HFFc6 (cell line): Measurements from ENCODE around the gene ST8SIA5. TPM values are rescaled to one million over a fixed set of nuclear protein-coding genes. Genes with fewer than 3 reads are reported as not detected.

Source experiments
- DNase-seq: peaks from one replicate; pipeline ENCODE4 v3.0.0-alpha.2; 2018
- H3K27ac Mint-ChIP-seq: 2 replicates; pipeline ENCODE4 v1.8.0; 2020; ENCODE audit warnings: mild to moderate bottlenecking, mixed read lengths
- H3K27me3 Mint-ChIP-seq: 2 replicates; pipeline ENCODE4 v1.8.0; 2021; ENCODE audit warnings: mild to moderate bottlenecking, moderate library complexity, mixed read lengths; ENCODE audit not compliant: insufficient read depth
- H3K36me3 Mint-ChIP-seq: 2 replicates; pipeline ENCODE4 v1.8.0; 2021; ENCODE audit warnings: low read depth, mixed read lengths
- H3K4me1 Mint-ChIP-seq: 2 replicates; pipeline ENCODE4 v1.8.0; 2020; ENCODE audit warnings: low read depth, mixed read lengths
- H3K4me3 Mint-ChIP-seq: 2 replicates; pipeline ENCODE4 v1.8.0; 2020; ENCODE audit warnings: mild to moderate bottlenecking, moderate library complexity, mixed read lengths
- H3K9me3 Mint-ChIP-seq: 2 replicates; pipeline ENCODE4 v1.8.0; 2020; ENCODE audit warnings: mild to moderate bottlenecking, mixed read lengths
- total RNA-seq, 6 experiments: library from RNA; stranded (reverse); fragmentation: NEBNext Ultra II Directional; extraction: Animal tissue kit (Norgen Biotek cat#: 25700); gene quantifications; 2 replicates in 1 of 6; 3 replicates in 5 of 6; pipeline ENCODE4 v1.2.3, GENCODE V29; 2021
- TF ChIP-seq, protein P1 (sequence below): fragments of 200-600 bp; sonication (generic); IDR thresholded peaks from 2 replicates; pipeline ENCODE4 v1.5.0; 2021; ENCODE audit warnings: antibody characterized with exemption, mild to moderate bottlenecking

The ST8SIA5 gene
- total RNA-seq, 6 experiments from 2014 or later, result 0.23 TPM; not detected in 5

DNA sequence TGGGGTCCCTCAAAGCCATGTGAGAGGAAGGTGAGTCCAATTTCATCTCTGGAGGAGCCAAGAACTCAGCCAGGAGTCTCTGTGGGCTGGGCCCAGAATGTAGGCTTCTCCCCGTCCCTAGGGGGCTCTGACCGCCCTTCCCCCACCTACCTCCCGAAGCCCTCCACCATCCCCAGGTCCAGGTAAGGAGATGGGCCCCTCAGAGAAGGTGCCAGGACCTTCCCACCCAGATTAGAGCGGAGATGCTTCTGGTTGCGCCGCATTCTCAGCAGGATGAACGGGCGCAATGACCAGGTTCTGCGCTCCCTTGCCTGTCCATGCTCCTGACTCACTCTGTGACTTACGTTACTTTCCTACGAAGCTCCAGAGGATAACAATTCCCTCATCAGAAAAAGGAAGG lies 23.0 kb downstream of the ST8SIA5 start:
- DNase-seq, result no peak
- Mint-ChIP-seq H3K27me3 (peaks cover 39% of the 10 kb centered on the region), H3K4me1 (no peaks in the 10 kb centered on the region), H3K9me3 (peaks cover 27% of the 10 kb centered on the region), H3K36me3 (peaks cover 11% of the 10 kb centered on the region; the same call in 1 of the 2 replicates), H3K4me3 (no peak overlapping the region), H3K27ac (no peak overlapping the region)
- TF ChIP-seq, protein P1, sequence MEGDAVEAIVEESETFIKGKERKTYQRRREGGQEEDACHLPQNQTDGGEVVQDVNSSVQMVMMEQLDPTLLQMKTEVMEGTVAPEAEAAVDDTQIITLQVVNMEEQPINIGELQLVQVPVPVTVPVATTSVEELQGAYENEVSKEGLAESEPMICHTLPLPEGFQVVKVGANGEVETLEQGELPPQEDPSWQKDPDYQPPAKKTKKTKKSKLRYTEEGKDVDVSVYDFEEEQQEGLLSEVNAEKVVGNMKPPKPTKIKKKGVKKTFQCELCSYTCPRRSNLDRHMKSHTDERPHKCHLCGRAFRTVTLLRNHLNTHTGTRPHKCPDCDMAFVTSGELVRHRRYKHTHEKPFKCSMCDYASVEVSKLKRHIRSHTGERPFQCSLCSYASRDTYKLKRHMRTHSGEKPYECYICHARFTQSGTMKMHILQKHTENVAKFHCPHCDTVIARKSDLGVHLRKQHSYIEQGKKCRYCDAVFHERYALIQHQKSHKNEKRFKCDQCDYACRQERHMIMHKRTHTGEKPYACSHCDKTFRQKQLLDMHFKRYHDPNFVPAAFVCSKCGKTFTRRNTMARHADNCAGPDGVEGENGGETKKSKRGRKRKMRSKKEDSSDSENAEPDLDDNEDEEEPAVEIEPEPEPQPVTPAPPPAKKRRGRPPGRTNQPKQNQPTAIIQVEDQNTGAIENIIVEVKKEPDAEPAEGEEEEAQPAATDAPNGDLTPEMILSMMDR, result no peak

GRCh38 chr18:46732801-46733200 lies 24.1 kb downstream of the ST8SIA5 start:
- Mint-ChIP-seq H3K9me3 (peaks cover 27% of the 10 kb centered on the region), H3K27ac (no peak overlapping the region), H3K4me1 (no peaks in the 10 kb centered on the region), H3K4me3 (no peak overlapping the region), H3K36me3 (peaks cover 11% of the 10 kb centered on the region; the same call in 1 of the 2 replicates), H3K27me3 (peaks cover 37% of the 10 kb centered on the region)
- TF ChIP-seq, protein P1, result no peak
- DNase-seq, result no peak

GRCh38 chr18:46732201-46732600 lies 24.7 kb downstream of the ST8SIA5 start:
- no peaks in the 10 kb centered on the region for H3K4me1 Mint-ChIP-seq
- H3K36me3 Mint-ChIP-seq, result peaks cover 11% of the 10 kb centered on the region; the same call in 1 of the 2 replicates
- no peak overlapping the region for H3K27ac Mint-ChIP-seq
- TF ChIP-seq, protein P1, result no peak
- DNase-seq, result no peak
- H3K9me3 Mint-ChIP-seq, result peaks cover 27% of the 10 kb centered on the region
- peaks cover 36% of the 10 kb centered on the region for H3K27me3 Mint-ChIP-seq
- H3K4me3 Mint-ChIP-seq, result no peak overlapping the region

GRCh38 chr18:46731316-46731715 lies 25.5 kb downstream of the ST8SIA5 start:
- no peak overlapping the region for H3K4me3 Mint-ChIP-seq
- no peak for DNase-seq
- H3K36me3 Mint-ChIP-seq, result peaks cover 11% of the 10 kb centered on the region; the same call in 1 of the 2 replicates
- H3K4me1 Mint-ChIP-seq, result no peaks in the 10 kb centered on the region
- peaks cover 32% of the 10 kb centered on the region for H3K27me3 Mint-ChIP-seq
- no peak overlapping the region for H3K27ac Mint-ChIP-seq
- TF ChIP-seq, protein P1, result no peak
- peaks cover 27% of the 10 kb centered on the region for H3K9me3 Mint-ChIP-seq

GRCh38 chr18:46728219-46728930 lies 28.5 kb downstream of the ST8SIA5 start:
- TF ChIP-seq, protein P1, result no peak
- no peak overlapping the region for H3K27ac Mint-ChIP-seq
- H3K27me3 Mint-ChIP-seq, result peaks cover 25% of the 10 kb centered on the region

More at GRCh38 chr18:46728219-46728930, 28.5 kb downstream of the ST8SIA5 start:
- no peaks in the 10 kb centered on the region for H3K4me1 Mint-ChIP-seq
- H3K9me3 Mint-ChIP-seq, result peaks cover 27% of the 10 kb centered on the region
- peaks cover 11% of the 10 kb centered on the region; the same call in 1 of the 2 replicates for H3K36me3 Mint-ChIP-seq
- no peak overlapping the region for H3K4me3 Mint-ChIP-seq
- DNase-seq, result no peak
